ENCODE data around the gene PTPRC. TPM values are rescaled to one million over a fixed set of nuclear protein-coding genes. Genes with fewer than 3 reads are reported as not detected.

The PTPRC gene
- total and polyA plus RNA-seq, 2 donors (not counting 1 experiment from before 2014, with no cell fraction given) = under 0.01 to 0.11 TPM

DNA sequence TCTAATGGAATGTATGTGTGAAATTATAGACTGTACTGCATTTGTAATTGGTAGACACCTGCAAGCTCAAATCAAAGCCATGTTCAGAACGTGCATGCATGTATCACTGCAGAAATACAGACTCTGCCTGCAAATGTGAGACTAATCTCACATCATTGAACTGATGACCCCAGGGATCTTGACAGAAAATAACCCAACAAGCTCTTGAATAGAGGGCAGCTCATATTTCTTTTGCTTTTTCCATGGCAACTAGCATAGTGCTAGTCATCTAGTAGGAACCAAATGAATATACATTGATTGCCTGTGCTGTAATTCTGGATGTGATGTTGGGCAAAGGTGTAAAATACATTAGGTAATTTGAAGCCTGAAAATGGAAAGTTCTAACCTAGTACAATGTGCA is 62.4 kb downstream of the PTPRC start:
- H3K27ac ChIP-seq (ENCODE audit: insufficient read depth, low read length) = no peak overlapping the region
- no peak for DNase-seq (ENCODE audit: low read depth in 2 of 2)
- H3K4me1 ChIP-seq (ENCODE audit: control insufficient read depth, extremely low read depth, insufficient read depth, low read length) = no peaks in the 10 kb centered on the region
- no peaks in the 10 kb centered on the region for H4K20me1 ChIP-seq (ENCODE audit: control insufficient read depth, extremely low read depth, insufficient read depth, low read length)
- H3K27me3 ChIP-seq (ENCODE audit: control insufficient read depth, insufficient read depth, low read length) = no peaks in the 10 kb centered on the region
- no peak overlapping the region for H3K4me2 ChIP-seq (ENCODE audit: extremely low read depth, insufficient read depth, low read length)
- TF ChIP-seq EZH2 (IDR thresholded peaks at IDR 0.05; ENCODE audit: low read length, missing control alignments) = no peak
- TF ChIP-seq, protein P1, sequence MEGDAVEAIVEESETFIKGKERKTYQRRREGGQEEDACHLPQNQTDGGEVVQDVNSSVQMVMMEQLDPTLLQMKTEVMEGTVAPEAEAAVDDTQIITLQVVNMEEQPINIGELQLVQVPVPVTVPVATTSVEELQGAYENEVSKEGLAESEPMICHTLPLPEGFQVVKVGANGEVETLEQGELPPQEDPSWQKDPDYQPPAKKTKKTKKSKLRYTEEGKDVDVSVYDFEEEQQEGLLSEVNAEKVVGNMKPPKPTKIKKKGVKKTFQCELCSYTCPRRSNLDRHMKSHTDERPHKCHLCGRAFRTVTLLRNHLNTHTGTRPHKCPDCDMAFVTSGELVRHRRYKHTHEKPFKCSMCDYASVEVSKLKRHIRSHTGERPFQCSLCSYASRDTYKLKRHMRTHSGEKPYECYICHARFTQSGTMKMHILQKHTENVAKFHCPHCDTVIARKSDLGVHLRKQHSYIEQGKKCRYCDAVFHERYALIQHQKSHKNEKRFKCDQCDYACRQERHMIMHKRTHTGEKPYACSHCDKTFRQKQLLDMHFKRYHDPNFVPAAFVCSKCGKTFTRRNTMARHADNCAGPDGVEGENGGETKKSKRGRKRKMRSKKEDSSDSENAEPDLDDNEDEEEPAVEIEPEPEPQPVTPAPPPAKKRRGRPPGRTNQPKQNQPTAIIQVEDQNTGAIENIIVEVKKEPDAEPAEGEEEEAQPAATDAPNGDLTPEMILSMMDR (conservative IDR thresholded peaks at IDR 0.05 in 1 of 2, IDR thresholded peaks at IDR 0.05 in 1 of 2; ENCODE audit: low read depth in 1 of 2, low read length in 2 of 2) = no peak
- H3K9ac ChIP-seq (ENCODE audit: insufficient read depth, low read length) = no peak overlapping the region
- H3K9me3 ChIP-seq (ENCODE audit: control insufficient read depth, insufficient read depth, low read depth, low read length) = no peaks in the 10 kb centered on the region
- no peaks in the 10 kb centered on the region for H3K79me2 ChIP-seq (ENCODE audit: control insufficient read depth, insufficient read depth, low read length)
- H2AFZ ChIP-seq (ENCODE audit: low read length) = no peak overlapping the region
- no peak overlapping the region for H3K4me3 ChIP-seq (replicated peaks in 1 of 4; ENCODE audit: control extremely low read depth in 1 of 4, insufficient read depth in 1 of 4, low read depth in 3 of 4, low read length in 4 of 4)
- H3K36me3 ChIP-seq (ENCODE audit: control insufficient read depth, insufficient read depth, low read length) = no peaks in the 10 kb centered on the region

- no peak overlapping the region for H3K27ac ChIP-seq (ENCODE audit: insufficient read depth, low read length)
- no peak overlapping the region for H3K4me3 ChIP-seq (replicated peaks in 1 of 4; ENCODE audit: control extremely low read depth in 1 of 4, insufficient read depth in 1 of 4, low read depth in 3 of 4, low read length in 4 of 4)
- no peaks in the 10 kb centered on the region for H3K27me3 ChIP-seq (ENCODE audit: control insufficient read depth, insufficient read depth, low read length)
- H3K9ac ChIP-seq (ENCODE audit: insufficient read depth, low read length) = no peak overlapping the region
- H3K4me2 ChIP-seq (ENCODE audit: extremely low read depth, insufficient read depth, low read length) = no peak overlapping the region
- H2AFZ ChIP-seq (ENCODE audit: low read length) = no peak overlapping the region
- no peaks in the 10 kb centered on the region for H3K36me3 ChIP-seq (ENCODE audit: control insufficient read depth, insufficient read depth, low read length)
- no peaks in the 10 kb centered on the region for H4K20me1 ChIP-seq (ENCODE audit: control insufficient read depth, extremely low read depth, insufficient read depth, low read length)
- no peaks in the 10 kb centered on the region for H3K79me2 ChIP-seq (ENCODE audit: control insufficient read depth, insufficient read depth, low read length)
- H3K9me3 ChIP-seq (ENCODE audit: control insufficient read depth, insufficient read depth, low read depth, low read length) = no peaks in the 10 kb centered on the region
- DNase-seq (ENCODE audit: low read depth in 2 of 2) = no peak
- H3K4me1 ChIP-seq (ENCODE audit: control insufficient read depth, extremely low read depth, insufficient read depth, low read length) = no peaks in the 10 kb centered on the region
- TF ChIP-seq EZH2 (IDR thresholded peaks at IDR 0.05; ENCODE audit: low read length, missing control alignments) = no peak
- TF ChIP-seq, protein P1 (conservative IDR thresholded peaks at IDR 0.05 in 1 of 2, IDR thresholded peaks at IDR 0.05 in 1 of 2; ENCODE audit: low read depth in 1 of 2, low read length in 2 of 2) = no peak
Observed at GRCh38 chr1:198701766-198702539, 63.1 kb downstream of the PTPRC start.

DNA sequence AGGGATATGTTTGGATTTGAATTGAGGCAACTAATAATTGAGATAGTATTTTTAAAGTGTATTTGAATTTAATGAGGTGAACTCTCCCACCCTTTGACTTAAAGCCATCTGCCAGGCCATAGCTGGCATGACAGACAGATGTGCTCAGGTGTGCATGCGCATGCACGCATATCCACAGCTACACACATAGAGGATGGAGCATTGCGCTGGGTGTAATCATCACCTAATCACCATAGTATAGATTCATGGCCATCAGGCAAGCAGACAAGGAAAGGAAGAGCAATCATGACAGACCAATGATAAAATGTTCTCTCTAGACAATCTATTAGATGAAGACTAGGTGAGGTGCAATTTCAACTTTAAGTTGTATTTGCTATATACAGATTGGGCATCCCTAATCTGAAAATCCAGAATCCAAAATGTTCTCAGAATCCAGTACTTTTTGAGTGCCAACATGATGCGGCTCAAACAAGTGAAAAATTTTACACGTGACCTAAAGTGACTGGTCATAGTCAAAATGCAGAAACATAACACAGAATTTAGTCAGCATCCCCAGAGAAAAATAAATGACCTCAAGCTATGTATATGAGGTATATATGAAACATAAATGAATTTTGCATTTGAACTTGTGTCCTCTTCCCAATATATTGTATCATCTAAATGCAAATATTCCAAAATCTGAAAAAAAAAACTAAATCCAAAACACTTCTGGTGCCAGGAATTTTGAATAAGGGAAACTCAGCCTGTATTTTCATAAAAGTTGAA is 70.1 kb downstream of the PTPRC start:
- Histone ChIP-seq H3K36me3 (ENCODE audit: control insufficient read depth, insufficient read depth, low read length) (no peaks in the 10 kb centered on the region), H3K4me3 (replicated peaks in 1 of 4; ENCODE audit: control extremely low read depth in 1 of 4, insufficient read depth in 1 of 4, low read depth in 3 of 4, low read length in 4 of 4) (no peak overlapping the region), H4K20me1 (ENCODE audit: control insufficient read depth, extremely low read depth, insufficient read depth, low read length) (no peaks in the 10 kb centered on the region), H3K4me2 (ENCODE audit: extremely low read depth, insufficient read depth, low read length) (no peak overlapping the region), H3K79me2 (ENCODE audit: control insufficient read depth, insufficient read depth, low read length) (no peaks in the 10 kb centered on the region), H3K9ac (ENCODE audit: insufficient read depth, low read length) (no peak overlapping the region), H3K27me3 (ENCODE audit: control insufficient read depth, insufficient read depth, low read length) (no peaks in the 10 kb centered on the region), H3K4me1 (ENCODE audit: control insufficient read depth, extremely low read depth, insufficient read depth, low read length) (no peaks in the 10 kb centered on the region), H3K27ac (ENCODE audit: insufficient read depth, low read length) (no peak overlapping the region), H2AFZ (ENCODE audit: low read length) (no peak overlapping the region), H3K9me3 (ENCODE audit: control insufficient read depth, insufficient read depth, low read depth, low read length) (no peaks in the 10 kb centered on the region)
- no peak for TF ChIP-seq EZH2 (IDR thresholded peaks at IDR 0.05; ENCODE audit: low read length, missing control alignments)
- TF ChIP-seq, protein P1 (conservative IDR thresholded peaks at IDR 0.05 in 1 of 2, IDR thresholded peaks at IDR 0.05 in 1 of 2; ENCODE audit: low read depth in 1 of 2, low read length in 2 of 2) = no peak
- DNase-seq (ENCODE audit: low read depth in 2 of 2) = no peak
